ENCODE measurements around the gene SPATA31E1.
"Not testable (repeated sequence)": the region's sequence is repeated elsewhere in the genome, so short reads cannot be mapped to it uniquely, and the experiment has no call there.

SPATA31E1 gene

GRCh38 chr9:87886210-87886932 is 3.7 kb downstream of the SPATA31E1 start:
- FAIRE-seq: no peak

GRCh38 chr9:87886933-87887505 is 4.3 kb downstream of the SPATA31E1 start:
- no peak for FAIRE-seq

- FAIRE-seq: no peak
Measured at GRCh38 chr9:87887661-87888480, 5.2 kb downstream of the SPATA31E1 start.

GRCh38 chr9:87888501-87888900 is 5.8 kb downstream of the SPATA31E1 start:
- FAIRE-seq: no peak

- no peak for FAIRE-seq
Measured at GRCh38 chr9:87889065-87889881, 6.6 kb downstream of the SPATA31E1 start.

- FAIRE-seq: no peak
Measured at GRCh38 chr9:87889882-87890252, 7.2 kb downstream of the SPATA31E1 start.

- no peak for FAIRE-seq
Measured at GRCh38 chr9:87890837-87891236, 8.2 kb downstream of the SPATA31E1 start.

GRCh38 chr9:87891754-87892153 is 9.1 kb downstream of the SPATA31E1 start:
- no peak for FAIRE-seq

- no peak for FAIRE-seq
Measured at GRCh38 chr9:87892956-87893355, 10.3 kb downstream of the SPATA31E1 start.

- FAIRE-seq: no peak
Measured at GRCh38 chr9:87894998-87895625, 12.4 kb downstream of the SPATA31E1 start.

- no peak for FAIRE-seq
Measured at GRCh38 chr9:87896891-87897290, 14.2 kb downstream of the SPATA31E1 start.

- no peak for FAIRE-seq
Measured at GRCh38 chr9:87898151-87898550, 15.5 kb downstream of the SPATA31E1 start.

GRCh38 chr9:87902371-87902770 is 19.7 kb downstream of the SPATA31E1 start:
- not testable (repeated sequence) for FAIRE-seq

- FAIRE-seq: no peak
Measured at GRCh38 chr9:87909310-87910041, 26.8 kb downstream of the SPATA31E1 start.

- FAIRE-seq: no peak
Measured at GRCh38 chr9:87910821-87911220, 28.1 kb downstream of the SPATA31E1 start.

- not testable (repeated sequence) for FAIRE-seq
Measured at GRCh38 chr9:87917662-87918061, 35.0 kb downstream of the SPATA31E1 start, which contains the start of gene SPATA31C1. TSS of gene SPATA31C1 (plus strand) at chr9:87917962.

GRCh38 chr9:87919013-87919412 is 36.3 kb downstream of the SPATA31E1 start:
- FAIRE-seq: not testable (repeated sequence)

GRCh38 chr9:87921561-87921960 is 38.9 kb downstream of the SPATA31E1 start:
- FAIRE-seq: not testable (repeated sequence)

GRCh38 chr9:87923012-87923411 is 40.3 kb downstream of the SPATA31E1 start:
- not testable (repeated sequence) for FAIRE-seq

- not testable (repeated sequence) for FAIRE-seq
Measured at GRCh38 chr9:87924851-87925250, 42.2 kb downstream of the SPATA31E1 start.

- not testable (repeated sequence) for FAIRE-seq
Measured at GRCh38 chr9:87929152-87929551, 46.5 kb downstream of the SPATA31E1 start.

- not testable (repeated sequence) for FAIRE-seq
Measured at GRCh38 chr9:87934444-87934843, 51.8 kb downstream of the SPATA31E1 start.
